A172 (cell line): ENCODE measurements around the gene VTI1A. TPM values are rescaled to one million over a fixed set of nuclear protein-coding genes. Genes with fewer than 3 reads are reported as not detected.

Experiments used
- DNase-seq: peaks from one replicate; pipeline ENCODE4 v3.0.0-alpha.2; 2015; ENCODE audit warnings: low spot score
- total RNA-seq: library from RNA; depleted of rRNA; stranded (reverse); fragments of >200 nt; shearing (Covaris generic); gene quantifications from 2 replicates; pipeline ENCODE4 v1.2.3, GENCODE V29; 2014

Gene VTI1A
- total RNA-seq, 1 experiment from 2014 or later: 38.1 TPM

DNA sequence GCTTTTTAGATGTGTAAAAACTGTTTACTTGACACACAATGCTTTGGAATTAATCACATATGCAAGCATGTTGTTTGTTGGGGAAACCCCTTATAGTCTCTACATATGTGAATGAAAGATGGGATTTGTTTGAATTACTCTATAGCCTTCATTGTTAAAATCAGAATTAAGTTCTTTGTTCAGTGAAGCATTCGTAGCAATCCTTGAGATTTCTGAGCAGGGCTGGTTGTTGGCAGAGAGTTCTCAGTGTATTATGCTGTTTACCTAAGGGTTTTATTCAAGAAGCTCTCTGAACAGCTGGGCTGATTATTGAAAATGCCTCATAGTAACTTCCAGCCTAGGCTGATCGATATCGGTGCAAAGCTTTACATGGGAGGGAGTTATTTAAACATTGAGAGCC, 190.9 kb downstream of the VTI1A start:
- DNase-seq: no peak

- DNase-seq: no peak
Measured at GRCh38 chr10:112639298-112639697, 192.3 kb downstream of the VTI1A start.

- no peak for DNase-seq
Measured at GRCh38 chr10:112640638-112641037, 193.6 kb downstream of the VTI1A start.

DNA sequence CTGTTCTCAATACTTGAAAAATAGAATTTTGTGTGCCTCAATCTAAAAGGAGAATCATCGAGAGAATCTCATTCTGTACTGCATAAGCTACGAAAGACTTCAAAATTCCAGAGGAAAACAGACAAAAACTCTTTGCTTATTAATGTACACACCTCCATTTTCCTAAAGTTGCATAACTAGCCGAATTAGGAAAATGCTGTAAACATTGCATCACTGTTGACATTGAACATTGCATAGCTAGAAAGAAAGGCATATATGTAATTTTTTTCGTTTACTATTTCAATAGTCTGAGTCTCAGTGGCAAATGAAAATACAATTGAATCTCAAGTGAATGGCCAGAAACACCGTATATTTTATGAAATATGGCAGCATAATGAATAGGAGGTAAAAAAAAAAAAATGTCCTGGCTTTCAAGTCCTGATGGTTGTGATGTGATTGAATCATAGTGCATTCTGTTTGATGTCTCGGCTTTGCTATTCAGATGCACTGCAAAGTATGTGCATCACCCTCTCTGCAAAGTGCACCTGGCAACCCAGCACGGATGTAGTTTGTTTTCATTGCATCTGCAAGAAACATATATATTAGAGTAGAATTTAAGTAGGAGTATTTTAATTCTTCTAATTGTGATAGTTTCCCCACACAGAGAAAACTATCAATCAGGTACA, 196.7 kb downstream of the VTI1A start:
- no peak for DNase-seq

GRCh38 chr10:112644265-112644645, 197.2 kb downstream of the VTI1A start:
- DNase-seq: no peak

- DNase-seq: no peak
Measured at GRCh38 chr10:112649006-112649821, 202.2 kb downstream of the VTI1A start.

GRCh38 chr10:112649822-112650152, 202.8 kb downstream of the VTI1A start:
- DNase-seq: no peak

DNA sequence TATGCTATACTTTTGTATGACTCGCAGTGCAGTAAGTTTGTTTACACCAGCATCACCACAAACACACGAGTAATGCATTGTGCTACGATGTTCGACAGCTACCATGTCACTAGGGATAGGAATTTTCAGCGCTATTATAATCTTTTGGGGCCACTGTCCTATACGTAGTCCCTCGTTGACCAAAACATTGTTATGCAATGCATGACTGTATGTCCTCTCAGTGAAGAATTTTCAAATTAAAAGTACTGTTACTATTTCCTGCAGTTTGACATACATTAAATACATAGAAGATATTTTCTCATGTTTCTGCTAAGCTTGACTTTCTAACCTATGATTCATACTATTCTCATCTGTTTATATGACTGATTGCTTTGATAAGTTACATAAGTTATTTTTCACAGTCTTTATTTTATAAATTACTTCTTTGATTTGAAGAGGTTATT, 203.6 kb downstream of the VTI1A start:
- DNase-seq: no peak

DNA sequence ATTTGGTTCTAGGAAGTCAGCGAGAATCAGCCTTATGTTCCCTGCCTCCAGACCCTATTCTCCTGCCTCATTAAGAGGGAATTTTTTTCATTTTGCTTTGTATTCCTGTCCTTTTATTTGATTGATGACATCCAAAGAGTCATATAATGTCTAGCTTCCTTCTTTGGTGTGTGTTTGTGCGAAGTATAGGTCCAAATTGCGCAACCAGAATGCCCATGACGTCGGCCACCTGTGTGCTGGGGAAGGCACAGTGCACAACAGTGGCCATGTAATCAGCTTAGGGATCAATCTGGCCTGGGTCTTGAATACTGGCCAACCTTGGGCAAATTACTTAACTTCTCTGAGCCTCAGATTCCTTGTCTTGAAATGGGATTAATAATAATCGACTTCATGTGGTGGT, 206.2 kb downstream of the VTI1A start:
- no peak for DNase-seq

DNA sequence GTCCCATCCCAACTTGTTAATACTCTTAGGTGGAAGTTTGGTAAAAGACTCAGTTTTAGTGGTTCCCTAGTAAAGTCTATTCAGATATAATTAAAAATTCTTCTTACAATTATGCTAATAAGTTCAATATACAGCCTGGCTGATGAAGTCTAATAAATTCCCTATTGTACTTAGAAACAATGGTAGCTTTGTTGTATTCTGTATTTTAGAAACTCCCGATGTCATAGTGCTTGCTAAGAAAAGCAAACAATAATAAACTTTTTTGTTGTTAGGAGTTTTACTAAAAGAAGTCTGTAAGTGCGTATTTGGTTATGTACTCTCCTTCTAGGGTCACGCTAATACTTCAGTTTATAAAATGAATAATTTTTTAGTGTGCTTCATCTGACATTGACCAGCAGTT, 206.8 kb downstream of the VTI1A start:
- DNase-seq: no peak

GRCh38 chr10:112654794-112655193, 207.8 kb downstream of the VTI1A start:
- no peak for DNase-seq

- DNase-seq: no peak
Measured at GRCh38 chr10:112655722-112656121, 208.7 kb downstream of the VTI1A start.

DNA sequence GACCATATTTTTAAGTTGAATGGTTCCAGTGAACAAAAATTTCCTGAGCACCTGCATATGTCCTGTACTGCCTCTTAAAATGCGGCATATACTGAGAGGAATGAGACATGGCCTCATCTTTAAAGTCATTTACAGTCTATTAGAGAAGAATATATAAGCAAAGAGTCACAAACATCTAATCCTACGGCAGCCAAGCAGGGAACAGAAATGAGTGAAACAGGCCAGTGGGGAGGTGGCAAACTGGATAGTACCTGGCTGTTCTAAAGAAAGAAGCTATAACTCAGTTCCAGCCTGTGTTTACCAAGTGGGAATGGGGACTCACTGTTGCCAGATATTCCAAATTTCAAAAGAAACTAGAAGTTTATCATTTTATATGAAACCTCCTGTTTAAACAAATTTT, 211.4 kb downstream of the VTI1A start:
- DNase-seq: no peak

DNA sequence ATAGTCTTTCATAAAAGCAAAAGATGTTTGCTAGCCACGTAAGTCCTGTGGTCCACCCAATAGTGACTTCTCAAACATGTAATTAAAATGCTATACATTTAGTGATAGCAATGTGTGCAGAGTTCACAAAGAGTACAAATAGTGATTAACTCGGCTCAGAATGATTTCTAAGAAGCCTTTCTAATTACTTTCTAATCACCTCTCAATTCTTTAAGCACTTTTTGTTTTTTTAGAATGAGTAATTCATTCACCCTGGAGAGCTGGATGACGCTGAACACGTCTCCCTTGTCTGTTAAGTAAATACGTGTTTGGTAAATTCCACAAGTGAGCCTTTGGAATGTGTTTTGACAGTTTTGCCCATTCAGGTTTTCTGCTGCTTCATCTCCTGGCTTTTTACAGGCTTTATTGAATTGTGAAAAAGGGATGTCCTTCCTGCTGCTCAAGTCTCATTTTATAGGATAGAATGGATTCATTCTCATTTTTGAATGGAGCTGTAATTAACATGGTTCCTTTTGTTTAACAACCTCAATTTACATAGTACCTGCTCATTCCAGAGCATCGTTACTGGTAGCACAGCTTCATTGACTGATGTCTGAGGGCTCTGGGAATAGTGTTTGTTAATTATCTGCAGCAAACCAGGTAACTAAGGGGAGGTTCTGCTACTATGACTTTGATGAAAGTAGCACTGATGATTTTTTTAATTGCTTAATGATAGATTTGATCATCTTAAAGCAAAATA, 212.1 kb downstream of the VTI1A start:
- DNase-seq: peak; percentile 67

DNA sequence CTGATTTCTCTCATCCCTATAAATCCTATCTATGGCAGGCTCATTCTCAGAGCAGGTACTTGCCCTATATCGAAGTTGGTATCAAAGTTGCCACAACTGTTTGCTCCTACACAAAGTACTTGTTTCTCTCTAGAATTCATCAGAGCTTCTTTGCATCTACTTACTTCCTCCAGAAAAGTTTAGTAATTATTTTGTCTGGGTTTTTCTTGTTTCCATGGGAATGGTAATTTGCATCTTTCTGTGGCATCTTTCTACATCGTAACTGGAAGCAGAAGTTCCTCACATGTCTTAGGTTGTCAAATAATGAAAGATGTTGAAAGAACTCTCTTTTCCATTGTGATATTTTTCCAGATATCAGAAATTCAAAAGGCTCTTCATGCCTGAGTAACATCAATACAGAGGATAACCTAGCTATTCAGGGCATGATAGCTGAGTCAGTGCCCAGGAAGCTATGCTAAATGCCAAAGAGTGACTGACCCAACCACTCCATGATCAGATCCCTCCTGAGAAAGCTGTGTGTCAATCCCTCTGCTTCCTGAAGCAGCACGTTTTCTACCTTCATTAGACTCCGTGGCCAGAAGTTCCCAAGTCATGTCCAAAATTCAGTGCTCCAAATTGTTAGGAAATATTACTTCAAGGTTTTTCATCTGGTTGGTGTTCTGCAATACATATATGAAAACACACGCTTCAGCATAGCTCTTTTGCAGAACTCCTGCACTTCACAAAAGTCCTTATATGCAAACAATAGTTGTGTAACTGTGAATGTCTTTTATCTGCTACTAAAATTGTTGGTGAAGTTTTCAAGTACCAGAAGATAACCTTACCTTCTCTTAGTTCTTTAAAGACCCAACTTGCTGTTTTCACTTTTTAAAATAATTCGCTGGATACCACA, 216.5 kb downstream of the VTI1A start:
- DNase-seq: peak; percentile 70

DNA sequence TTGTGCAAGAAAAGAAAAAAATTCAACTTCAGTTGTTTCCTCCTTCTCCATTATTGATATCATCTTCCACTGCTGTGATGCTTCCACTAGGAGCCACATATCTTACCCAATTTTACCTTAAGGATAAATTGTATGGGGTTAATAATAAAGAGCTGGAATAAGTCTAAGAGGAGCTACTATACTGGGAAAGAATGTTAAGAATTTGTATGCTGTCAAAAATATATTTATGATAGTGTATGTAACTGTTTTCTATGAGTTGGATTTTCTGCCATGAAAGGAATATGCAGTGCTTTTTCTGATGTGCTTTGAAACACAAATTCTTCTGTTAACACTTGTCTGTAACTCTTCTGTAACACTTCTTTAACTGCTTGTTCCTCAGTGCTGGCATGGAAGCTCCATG, 219.1 kb downstream of the VTI1A start:
- DNase-seq: peak; percentile 21

GRCh38 chr10:112669989-112670388, 223.0 kb downstream of the VTI1A start:
- no peak for DNase-seq

GRCh38 chr10:112671743-112672142, 224.7 kb downstream of the VTI1A start:
- DNase-seq: no peak

- no peak for DNase-seq
Measured at GRCh38 chr10:112672706-112673105, 225.7 kb downstream of the VTI1A start.

DNA sequence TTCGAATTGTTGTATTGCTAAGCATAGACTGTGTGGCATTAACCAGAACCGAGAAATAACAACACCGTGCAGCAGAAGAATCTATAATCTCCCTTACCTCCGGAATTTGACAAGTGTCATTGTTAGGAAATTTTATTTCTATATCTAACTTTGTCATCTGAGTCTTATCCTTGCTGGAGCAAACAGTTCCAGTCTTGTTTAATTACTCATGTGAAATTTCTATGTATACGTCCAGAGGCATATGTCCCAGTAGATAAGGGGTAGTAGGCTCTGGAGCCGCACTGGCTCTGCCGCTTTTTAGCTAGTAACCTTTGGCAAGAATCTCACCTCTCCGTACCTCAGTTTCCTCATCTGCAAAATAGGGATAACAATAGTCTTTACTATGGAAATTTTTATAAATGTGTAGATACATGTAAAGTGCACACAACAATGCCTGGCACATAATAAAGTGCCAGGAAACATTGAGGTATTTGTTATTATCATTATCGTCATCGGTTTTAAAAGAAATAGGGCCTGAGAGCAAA, 228.6 kb downstream of the VTI1A start:
- DNase-seq: no peak

DNA sequence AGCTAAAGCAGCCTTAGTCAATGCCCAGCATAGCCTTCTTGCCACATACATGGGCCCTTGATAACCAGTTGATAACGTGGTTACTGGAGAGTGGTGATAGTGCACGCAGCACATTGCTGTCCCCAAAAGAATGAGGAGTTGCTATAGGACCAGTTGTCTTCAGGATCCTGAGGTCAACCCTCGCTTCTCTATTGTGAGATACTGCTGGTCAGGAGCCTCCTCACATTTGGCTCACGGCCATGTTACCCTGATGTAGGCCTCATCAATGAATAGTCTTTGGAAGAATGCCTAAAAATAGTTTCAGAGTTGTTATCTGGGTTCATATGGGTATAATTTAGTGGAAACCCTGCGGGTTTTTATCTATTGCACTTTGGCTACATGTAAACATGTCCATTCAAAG, 230.7 kb downstream of the VTI1A start:
- DNase-seq: no peak

DNA sequence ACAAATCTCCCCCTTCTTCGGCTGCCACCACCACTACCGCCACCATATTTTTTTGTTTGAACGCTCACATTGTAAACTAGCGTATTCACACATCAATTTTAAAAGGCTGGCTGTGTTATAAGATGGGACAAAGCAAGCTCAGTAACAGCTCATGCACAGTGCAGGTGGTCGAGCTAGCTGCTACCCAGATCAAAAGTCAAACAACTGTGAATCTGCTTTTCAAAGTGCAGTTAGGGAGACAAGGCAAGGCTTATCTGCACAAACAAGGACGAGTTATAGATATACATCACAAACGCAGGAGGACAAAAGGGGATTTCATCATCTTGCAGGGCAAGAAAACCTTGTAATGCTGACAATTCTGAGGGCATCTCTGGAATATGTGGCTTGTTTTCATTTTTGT, 231.6 kb downstream of the VTI1A start:
- no peak for DNase-seq
